Skin epidermis (tissue), 12 donors: ENCODE results near the gene GRHPR.
"Not testable (repeated sequence)": the region's sequence is repeated elsewhere in the genome, so short reads cannot be mapped to it uniquely, and the experiment has no call there.

Source experiments
- H3K27ac ChIP-seq, 21 experiments: fragments of 200-600 bp; sonication (generic) in 11 of 21; one replicate each; pipeline ENCODE4 v1.5.0; 2020; ENCODE audit warnings: mild to moderate bottlenecking in 3 of 21, inconsistent platforms in 2 of 21, moderate library complexity in 2 of 21
- H3K4me3 ChIP-seq, 7 experiments: fragments of 200-600 bp; sonication (generic) in 2 of 7; one replicate each; pipeline ENCODE4 v1.5.0; 2020; ENCODE audit warnings: inconsistent platforms in 2 of 7, mild to moderate bottlenecking in 2 of 7, moderate library complexity in 1 of 7

Gene GRHPR

GRCh38 chr9:37417857-37418618, 4.5 kb upstream of the GRHPR start:
- H3K27ac ChIP-seq = no peak overlapping the region
- no peak overlapping the region for H3K4me3 ChIP-seq

- H3K4me3 ChIP-seq = no peak overlapping the region
Observed at GRCh38 chr9:37419204-37419603, 3.3 kb upstream of the GRHPR start.

GRCh38 chr9:37420271-37421215, 2.0 kb upstream of the GRHPR start:
- Histone ChIP-seq H3K4me3 (no peak overlapping the region), H3K27ac (no peak overlapping the region)

More at GRCh38 chr9:37419204-37419603, 3.3 kb upstream of the GRHPR start:
- H3K27ac ChIP-seq = no peak overlapping the region

GRCh38 chr9:37421914-37422288, 595 bp upstream of the GRHPR start:
- Histone ChIP-seq H3K4me3 (peak overlapping the region; percentile 57 to 94 (median 81)), H3K27ac (peak overlapping the region in 20 of 21 experiments; percentile 69 to 93 (median 90))

- Histone ChIP-seq H3K4me3 (peak overlapping the region; percentile 57 to 94 (median 81)), H3K27ac (peak overlapping the region in 8 of 21 experiments; percentile 84 to 93 (median 91))
Observed at GRCh38 chr9:37423508-37423907, 1.0 kb downstream of the GRHPR start.

- peak overlapping the region in 5 of 21 experiments; percentile 10 to 50 (median 34) for H3K27ac ChIP-seq
- H3K4me3 ChIP-seq = no peak overlapping the region
Observed at GRCh38 chr9:37424204-37424685, 1.7 kb downstream of the GRHPR start.

GRCh38 chr9:37424686-37425297, 2.3 kb downstream of the GRHPR start:
- peak overlapping the region in 7 of 21 experiments; percentile 7 to 50 (median 34) for H3K27ac ChIP-seq
- no peak overlapping the region for H3K4me3 ChIP-seq

GRCh38 chr9:37425298-37425752, 2.8 kb downstream of the GRHPR start:
- Histone ChIP-seq H3K27ac (peak overlapping the region in 7 of 21 experiments; percentile 7 to 50 (median 34)), H3K4me3 (no peak overlapping the region)

- H3K27ac ChIP-seq, H3K4me3 ChIP-seq: not testable (repeated sequence)
Observed at GRCh38 chr9:37426431-37426830, 3.9 kb downstream of the GRHPR start.

- Histone ChIP-seq H3K27ac (no peak overlapping the region), H3K4me3 (no peak overlapping the region)
Observed at GRCh38 chr9:37426846-37427245, 4.3 kb downstream of the GRHPR start.

- Histone ChIP-seq H3K27ac (no peak overlapping the region), H3K4me3 (no peak overlapping the region)
Observed at GRCh38 chr9:37428345-37428744, 5.8 kb downstream of the GRHPR start.

GRCh38 chr9:37429441-37430285, 7.2 kb downstream of the GRHPR start:
- Histone ChIP-seq H3K27ac (peak overlapping the region in 1 of 21 experiments; percentile 10), H3K4me3 (no peak overlapping the region)

GRCh38 chr9:37430841-37431597, 8.5 kb downstream of the GRHPR start:
- Histone ChIP-seq H3K27ac (peak overlapping the region in 1 of 21 experiments; percentile 10), H3K4me3 (no peak overlapping the region)

GRCh38 chr9:37432020-37432419, 9.5 kb downstream of the GRHPR start:
- peak overlapping the region in 8 of 21 experiments; percentile 2 to 72 (median 38) for H3K27ac ChIP-seq
- no peak overlapping the region for H3K4me3 ChIP-seq

GRCh38 chr9:37433867-37434371, 11.4 kb downstream of the GRHPR start:
- Histone ChIP-seq H3K27ac (peak overlapping the region in 2 of 21 experiments; percentile 54 to 55), H3K4me3 (no peak overlapping the region)

GRCh38 chr9:37436540-37436939, 14.0 kb downstream of the GRHPR start:
- no peak overlapping the region for H3K4me3 ChIP-seq
- H3K27ac ChIP-seq = peak overlapping the region in 1 of 21 experiments; percentile 70

- no peak overlapping the region for H3K27ac ChIP-seq
Observed at GRCh38 chr9:37437010-37437409, 14.5 kb downstream of the GRHPR start.

GRCh38 chr9:37437621-37438020, 15.1 kb downstream of the GRHPR start:
- H3K27ac ChIP-seq = no peak overlapping the region
- H3K4me3 ChIP-seq = no peak overlapping the region

More at GRCh38 chr9:37437010-37437409, 14.5 kb downstream of the GRHPR start:
- no peak overlapping the region for H3K4me3 ChIP-seq
